GM12878 (cell line): Measurements from ENCODE around the gene DOCK7. TPM values are rescaled to one million over a fixed set of nuclear protein-coding genes. Genes with fewer than 3 reads are reported as not detected.

ENCODE experiments used
- BCL3 ChIP-seq: IDR thresholded peaks from 2 replicates; pipeline ENCODE4 v1.6.1; 2011; ENCODE audit warnings: borderline replicate concordance, low read depth, mild to moderate bottlenecking, moderate library complexity, low read length; ENCODE audit not compliant: insufficient read depth, poor library complexity, severe bottlenecking
- HCFC1 ChIP-seq: fragments of 150-350 bp; IDR thresholded peaks from 2 replicates; pipeline ENCODE4 v1.6.1; 2014; ENCODE audit warnings: low read length
- HDAC6 ChIP-seq: fragments of 200-600 bp; sonication (generic); IDR thresholded peaks from one replicate; pipeline ENCODE4 v1.8.0; 2017; ENCODE audit warnings: antibody characterized with exemption; ENCODE audit not compliant: unreplicated experiment
- IKZF2 ChIP-seq, 2 experiments: fragments of 450-650 bp; IDR thresholded peaks; 2 replicates each; pipeline ENCODE4 v1.6.1; 2017; ENCODE audit warnings: mild to moderate bottlenecking in 2 of 2, moderate library complexity in 2 of 2
- IRF4 ChIP-seq: IDR thresholded peaks from 2 replicates; pipeline ENCODE4 v1.6.1; 2011; ENCODE audit warnings: low read depth, low read length
- KDM1A ChIP-seq: fragments of 200-600 bp; sonication (generic); IDR thresholded peaks from 2 replicates; pipeline ENCODE4 v1.6.1; 2016; ENCODE audit warnings: borderline replicate concordance
- KLF5 ChIP-seq: fragments of 450-650 bp; IDR thresholded peaks from 2 replicates; pipeline ENCODE4 v1.6.1; 2014; ENCODE audit warnings: mild to moderate bottlenecking; ENCODE audit not compliant: partially characterized antibody
- MAX ChIP-seq: IDR thresholded peaks from 2 replicates; pipeline ENCODE4 v1.6.1; 2012; ENCODE audit warnings: low read depth, low read length, improper control_type of control experiment
- NFIC ChIP-seq: IDR thresholded peaks from 2 replicates; pipeline ENCODE4 v1.6.1; 2012; ENCODE audit warnings: low read depth, mild to moderate bottlenecking, inconsistent platforms, low read length, moderate library complexity
- NR2F1 ChIP-seq: fragments of 450-650 bp; conservative IDR thresholded peaks from 2 replicates; pipeline ENCODE4 v1.6.1; 2017; ENCODE audit warnings: mild to moderate bottlenecking
- RBBP5 ChIP-seq: fragments of 200-600 bp; sonication (generic); conservative IDR thresholded peaks from 2 replicates; pipeline ENCODE4 v1.6.1; 2016
- SMAD1 ChIP-seq: fragments of 450-650 bp; IDR thresholded peaks from 2 replicates; pipeline ENCODE4 v1.6.1; 2018; ENCODE audit warnings: mild to moderate bottlenecking, low read depth; ENCODE audit not compliant: partially characterized antibody
- ZBTB11 ChIP-seq: fragments of 450-650 bp; formaldehyde crosslinking; IDR thresholded peaks from 2 replicates; pipeline ENCODE4 v1.5.0; 2022; ENCODE audit warnings: mild to moderate bottlenecking, missing genetic modification characterization
- polyA plus RNA-seq, 11 experiments: library from polyadenylated mRNA; depleted of rRNA in 4 of 11; unstranded in 6 of 11; stranded (reverse) in 5 of 11; fragments of >200 nt; fragmentation: Nextera tagmentation in 4 of 11; fragmentation: Illumina TruSeq in 1 of 11; extraction: Ambion mirVana in 4 of 11; extraction: Trizol in 1 of 11; gene quantifications; 1 replicate in 1 of 11; 2 replicates in 10 of 11; pipeline versions ENCODE4 v1.2.1 to v1.2.3, GENCODE V29; 2011 to 2016; ENCODE audit warnings: inconsistent platforms in 2 of 11, missing spikeins in 2 of 11, low read depth in 1 of 11
- total RNA-seq, 4 experiments: library from RNA; depleted of rRNA in 3 of 4; stranded (reverse); fragments of >200 nt in 3 of 4; fragmentation: Illumina TruSeq in 1 of 4; extraction: Trizol in 1 of 4; gene quantifications; 2 replicates each; pipeline versions ENCODE4 v1.2.1 to v1.2.3, GENCODE V29; 2013 to 2021

Gene DOCK7
- total and polyA plus RNA-seq, 10 of the 15 experiments (the other 5 are each of a cell fraction or from before 2014, with no cell fraction given), result 4.8 to 34.6 (median 26.9) TPM

GRCh38 chr1:62439652-62440371, 248.4 kb downstream of the DOCK7 start (continued):
- TF ChIP-seq KDM1A, result no peak
- TF ChIP-seq NFIC, result 0 out of 2 replicates have a peak, but pooled peaks have one; percentile 21
- TF ChIP-seq ZBTB11 (CRISPR knock-in tag), result no peak
- no peak for TF ChIP-seq KLF5
- no peak for TF ChIP-seq HDAC6
- no peak for TF ChIP-seq BCL3
- TF ChIP-seq IRF4, result peak; percentile 48; the same call in 1 of the 2 replicates
- TF ChIP-seq NR2F1, result no peak
- no peak for TF ChIP-seq IKZF2 (IDR thresholded peaks at IDR 0.05)
- no peak for TF ChIP-seq MAX
- TF ChIP-seq SMAD1, result no peak
- no peak for TF ChIP-seq HCFC1
- TF ChIP-seq RBBP5, result no peak
- TF ChIP-seq, all 136 proteins: peak for 4
